ENCODE measurements around the gene NABP2.
"Not testable (repeated sequence)": the region's sequence is repeated elsewhere in the genome, so short reads cannot be mapped to it uniquely, and the experiment has no call there.

The NABP2 gene

GRCh38 chr12:56196818-56197550 is 27.2 kb upstream of the NABP2 start:
- H3K4me3 ChIP-seq (ENCODE audit: low read length); H3K4me1 ChIP-seq (ENCODE audit: insufficient read depth, low read length); H3K27ac ChIP-seq (ENCODE audit: low read depth, low read length); H3K36me3 ChIP-seq (ENCODE audit: insufficient read depth, low read length); H3K9me3 ChIP-seq (ENCODE audit: insufficient read depth, low read depth, low read length); H3K9ac ChIP-seq (ENCODE audit: low read depth, low read length); H3K27me3 ChIP-seq (ENCODE audit: insufficient read depth, low read length): not testable (repeated sequence)
- WGBS: 90% methylated on average over 10 of the region's 11 CpGs

GRCh38 chr12:56197921-56198635 is 26.1 kb upstream of the NABP2 start:
- 94% methylated on average over 9 of the region's 9 CpGs for WGBS
- H3K36me3 ChIP-seq (ENCODE audit: insufficient read depth, low read length): no peaks in the 10 kb centered on the region

GRCh38 chr12:56198836-56199235 is 25.3 kb upstream of the NABP2 start:
- no peaks in the 10 kb centered on the region for H3K36me3 ChIP-seq (ENCODE audit: insufficient read depth, low read length)
- 70% methylated on average over 1 of the region's 1 CpG for WGBS
- H3K27ac ChIP-seq (ENCODE audit: low read depth, low read length): no peak overlapping the region
- H3K4me3 ChIP-seq (ENCODE audit: low read length): no peak overlapping the region
- H3K4me1 ChIP-seq (ENCODE audit: insufficient read depth, low read length): peaks cover 4% of the 10 kb centered on the region; the same call in 1 of the 2 replicates
- no peaks in the 10 kb centered on the region for H3K27me3 ChIP-seq (ENCODE audit: insufficient read depth, low read length)
- H3K9ac ChIP-seq (ENCODE audit: low read depth, low read length): no peak overlapping the region
- no peaks in the 10 kb centered on the region for H3K9me3 ChIP-seq (ENCODE audit: insufficient read depth, low read depth, low read length)

More at GRCh38 chr12:56197921-56198635, 26.1 kb upstream of the NABP2 start:
- no peak overlapping the region for H3K27ac ChIP-seq (ENCODE audit: low read depth, low read length)
- no peak overlapping the region for H3K9ac ChIP-seq (ENCODE audit: low read depth, low read length)
- H3K4me3 ChIP-seq (ENCODE audit: low read length): no peak overlapping the region
- no peaks in the 10 kb centered on the region for H3K9me3 ChIP-seq (ENCODE audit: insufficient read depth, low read depth, low read length)
- peaks cover 4% of the 10 kb centered on the region; the same call in 1 of the 2 replicates for H3K4me1 ChIP-seq (ENCODE audit: insufficient read depth, low read length)
- H3K27me3 ChIP-seq (ENCODE audit: insufficient read depth, low read length): no peaks in the 10 kb centered on the region

- no peaks in the 10 kb centered on the region for H3K4me1 ChIP-seq (ENCODE audit: insufficient read depth, low read length)
- no peaks in the 10 kb centered on the region for H3K27me3 ChIP-seq (ENCODE audit: insufficient read depth, low read length)
- 81% methylated on average over 1 of the region's 1 CpG for WGBS
- H3K9ac ChIP-seq (ENCODE audit: low read depth, low read length): no peak overlapping the region
- no peak overlapping the region for H3K27ac ChIP-seq (ENCODE audit: low read depth, low read length)
- H3K9me3 ChIP-seq (ENCODE audit: insufficient read depth, low read depth, low read length): no peaks in the 10 kb centered on the region
- H3K4me3 ChIP-seq (ENCODE audit: low read length): no peak overlapping the region
- peaks cover 34% of the 10 kb centered on the region for H3K36me3 ChIP-seq (ENCODE audit: insufficient read depth, low read length)
Measured at GRCh38 chr12:56202366-56202765, 21.8 kb upstream of the NABP2 start.

- no peaks in the 10 kb centered on the region for H3K4me1 ChIP-seq (ENCODE audit: insufficient read depth, low read length)
- 93% methylated on average over 2 of the region's 2 CpGs for WGBS
- no peaks in the 10 kb centered on the region for H3K27me3 ChIP-seq (ENCODE audit: insufficient read depth, low read length)
- no peak overlapping the region for H3K4me3 ChIP-seq (ENCODE audit: low read length)
- H3K36me3 ChIP-seq (ENCODE audit: insufficient read depth, low read length): peaks cover 38% of the 10 kb centered on the region
- H3K9ac ChIP-seq (ENCODE audit: low read depth, low read length): no peak overlapping the region
- H3K9me3 ChIP-seq (ENCODE audit: insufficient read depth, low read depth, low read length): no peaks in the 10 kb centered on the region
- no peak overlapping the region for H3K27ac ChIP-seq (ENCODE audit: low read depth, low read length)
Measured at GRCh38 chr12:56202838-56203237, 21.3 kb upstream of the NABP2 start.

GRCh38 chr12:56204275-56204674 is 19.9 kb upstream of the NABP2 start:
- H3K27me3 ChIP-seq (ENCODE audit: insufficient read depth, low read length): no peaks in the 10 kb centered on the region

GRCh38 chr12:56205445-56205844 is 18.7 kb upstream of the NABP2 start:
- peaks cover 55% of the 10 kb centered on the region for H3K36me3 ChIP-seq (ENCODE audit: insufficient read depth, low read length)
- H3K27ac ChIP-seq (ENCODE audit: low read depth, low read length): no peak overlapping the region
- no peaks in the 10 kb centered on the region for H3K27me3 ChIP-seq (ENCODE audit: insufficient read depth, low read length)
- no peaks in the 10 kb centered on the region for H3K4me1 ChIP-seq (ENCODE audit: insufficient read depth, low read length)
- no peaks in the 10 kb centered on the region for H3K9me3 ChIP-seq (ENCODE audit: insufficient read depth, low read depth, low read length)
- no peak overlapping the region for H3K4me3 ChIP-seq (ENCODE audit: low read length)
- H3K9ac ChIP-seq (ENCODE audit: low read depth, low read length): no peak overlapping the region

More at GRCh38 chr12:56204275-56204674, 19.9 kb upstream of the NABP2 start:
- peaks cover 46% of the 10 kb centered on the region for H3K36me3 ChIP-seq (ENCODE audit: insufficient read depth, low read length)
- no peaks in the 10 kb centered on the region for H3K9me3 ChIP-seq (ENCODE audit: insufficient read depth, low read depth, low read length)
- no peak overlapping the region for H3K27ac ChIP-seq (ENCODE audit: low read depth, low read length)
- H3K4me3 ChIP-seq (ENCODE audit: low read length): no peak overlapping the region
- H3K9ac ChIP-seq (ENCODE audit: low read depth, low read length): no peak overlapping the region
- no peaks in the 10 kb centered on the region for H3K4me1 ChIP-seq (ENCODE audit: insufficient read depth, low read length)

- Histone ChIP-seq H3K9ac (ENCODE audit: low read depth, low read length) (no peak overlapping the region), H3K4me1 (ENCODE audit: insufficient read depth, low read length) (no peaks in the 10 kb centered on the region), H3K27me3 (ENCODE audit: insufficient read depth, low read length) (no peaks in the 10 kb centered on the region), H3K9me3 (ENCODE audit: insufficient read depth, low read depth, low read length) (no peaks in the 10 kb centered on the region), H3K4me3 (ENCODE audit: low read length) (no peak overlapping the region), H3K36me3 (ENCODE audit: insufficient read depth, low read length) (peaks cover 64% of the 10 kb centered on the region), H3K27ac (ENCODE audit: low read depth, low read length) (no peak overlapping the region)
- 80% methylated on average over 14 of the region's 14 CpGs for WGBS
Measured at GRCh38 chr12:56206452-56207166, 17.5 kb upstream of the NABP2 start.

GRCh38 chr12:56208006-56208405 is 16.1 kb upstream of the NABP2 start:
- H3K4me1 ChIP-seq (ENCODE audit: insufficient read depth, low read length): no peaks in the 10 kb centered on the region
- H3K9ac ChIP-seq (ENCODE audit: low read depth, low read length): no peak overlapping the region
- 93% methylated on average over 6 of the region's 6 CpGs for WGBS
- H3K27ac ChIP-seq (ENCODE audit: low read depth, low read length): no peak overlapping the region
- peaks cover 78% of the 10 kb centered on the region for H3K36me3 ChIP-seq (ENCODE audit: insufficient read depth, low read length)
- H3K27me3 ChIP-seq (ENCODE audit: insufficient read depth, low read length): no peaks in the 10 kb centered on the region
- no peak overlapping the region for H3K4me3 ChIP-seq (ENCODE audit: low read length)
- no peaks in the 10 kb centered on the region for H3K9me3 ChIP-seq (ENCODE audit: insufficient read depth, low read depth, low read length)

- 94% methylated on average over 1 of the region's 1 CpG for WGBS
- Histone ChIP-seq H3K27ac (ENCODE audit: low read depth, low read length) (no peak overlapping the region), H3K27me3 (ENCODE audit: insufficient read depth, low read length) (no peaks in the 10 kb centered on the region), H3K4me3 (ENCODE audit: low read length) (no peak overlapping the region), H3K36me3 (ENCODE audit: insufficient read depth, low read length) (peaks cover 77% of the 10 kb centered on the region), H3K9me3 (ENCODE audit: insufficient read depth, low read depth, low read length) (no peaks in the 10 kb centered on the region), H3K9ac (ENCODE audit: low read depth, low read length) (no peak overlapping the region), H3K4me1 (ENCODE audit: insufficient read depth, low read length) (no peaks in the 10 kb centered on the region)
Measured at GRCh38 chr12:56212361-56212760, 11.8 kb upstream of the NABP2 start.

GRCh38 chr12:56213878-56214277 is 10.3 kb upstream of the NABP2 start:
- Histone ChIP-seq H3K9me3 (ENCODE audit: insufficient read depth, low read depth, low read length) (no peaks in the 10 kb centered on the region), H3K36me3 (ENCODE audit: insufficient read depth, low read length) (peaks cover 64% of the 10 kb centered on the region)
- WGBS: 97% methylated on average over 5 of the region's 5 CpGs

More at GRCh38 chr12:56213878-56214277, 10.3 kb upstream of the NABP2 start:
- no peak overlapping the region for H3K9ac ChIP-seq (ENCODE audit: low read depth, low read length)
- no peak overlapping the region for H3K4me3 ChIP-seq (ENCODE audit: low read length)
- no peaks in the 10 kb centered on the region for H3K4me1 ChIP-seq (ENCODE audit: insufficient read depth, low read length)
- no peaks in the 10 kb centered on the region for H3K27me3 ChIP-seq (ENCODE audit: insufficient read depth, low read length)
- H3K27ac ChIP-seq (ENCODE audit: low read depth, low read length): no peak overlapping the region
